GM13976 (cell line): ENCODE measurements around the gene PPARA.

Experiments used
- DNase-seq: peaks from one replicate; pipeline ENCODE4 v3.0.0; 2012; ENCODE audit warnings: low spot score
- CTCF ChIP-seq: IDR thresholded peaks from 2 replicates; pipeline ENCODE4 v1.5.1; 2012; ENCODE audit warnings: borderline replicate concordance, mild to moderate bottlenecking; ENCODE audit not compliant: insufficient read depth; ENCODE audit errors: extremely low read depth, missing control alignments, control extremely low read depth
- in situ Hi-C: fragments of 300-500 bp; cut with MboI; formaldehyde crosslinking; loops from one replicate; pipeline ENCODE4 v1.12.0; 2022; ENCODE audit warnings: low sequenced_read_pairs, mixed read lengths, inconsistent platforms; ENCODE audit not compliant: unreplicated experiment

Gene PPARA

GRCh38 chr22:46214149-46214548, 63.8 kb downstream of the PPARA start:
- in situ Hi-C loops: no loop called here
- no peak for DNase-seq
- TF ChIP-seq CTCF: no peak

- no peak for TF ChIP-seq CTCF
- DNase-seq: no peak
- in situ Hi-C loops: no loop called here
Measured at GRCh38 chr22:46214616-46215015, 64.3 kb downstream of the PPARA start.

- in situ Hi-C loops: no loop called here
- no peak for TF ChIP-seq CTCF
- no peak for DNase-seq
Measured at GRCh38 chr22:46219636-46220035, 69.3 kb downstream of the PPARA start.

- DNase-seq: no peak
- no peak for TF ChIP-seq CTCF
- in situ Hi-C loops: no loop called here
Measured at GRCh38 chr22:46220921-46221320, 70.6 kb downstream of the PPARA start.

GRCh38 chr22:46224044-46224897, 73.9 kb downstream of the PPARA start:
- no peak for TF ChIP-seq CTCF
- in situ Hi-C loops: no loop called here
- no peak for DNase-seq

- no peak for DNase-seq
- no peak for TF ChIP-seq CTCF
- in situ Hi-C loops: no loop called here
Measured at GRCh38 chr22:46224898-46225290, 74.6 kb downstream of the PPARA start.
